Hepatocyte (in vitro differentiated cells): Measurements from ENCODE around the gene PAN2.

Experiments
- CTCF ChIP-seq: fragments of 200-600 bp; sonication (generic); IDR thresholded peaks from 2 replicates; pipeline ENCODE4 v1.5.1; 2016; ENCODE audit warnings: antibody characterized with exemption, mild to moderate bottlenecking; ENCODE audit not compliant: poor library complexity
- EZH2 ChIP-seq: fragments of 200-600 bp; sonication (generic); IDR thresholded peaks from 2 replicates; pipeline ENCODE4 v1.6.1; 2016; ENCODE audit warnings: antibody characterized with exemption, mild to moderate bottlenecking, borderline replicate concordance

- TF ChIP-seq CTCF (peak; percentile 14), EZH2 (no peak)
Observed at GRCh38 chr12:56315622-56316473, 18.0 kb downstream of the PAN2 start, which contains the start of gene CNPY2.
